Keratinocyte (primary cell): Measurements from ENCODE around the gene REV3L. TPM values are rescaled to one million over a fixed set of nuclear protein-coding genes. Genes with fewer than 3 reads are reported as not detected.

Experiments used
- DNase-seq: peaks from one replicate; pipeline ENCODE4 v3.0.0-alpha.2; 2011; ENCODE audit warnings: low read depth, missing footprints, low spot score
- FAIRE-seq: peaks from 2 replicates; lab custom pipeline; 2011; peaks lifted over from hg19 to GRCh38; lab: Jason Lieb, UNC
- H2AFZ ChIP-seq: 2 replicates; pipeline ENCODE4 v1.6.0; 2012; ENCODE audit warnings: low read length, control low read depth, inconsistent platforms; ENCODE audit not compliant: control insufficient read depth
- H3K27ac ChIP-seq: 2 replicates; pipeline ENCODE4 v1.5.1; 2011; ENCODE audit warnings: low read length; ENCODE audit not compliant: control insufficient read depth, insufficient read depth
- H3K27me3 ChIP-seq: 3 replicates; pipeline ENCODE4 v1.6.0; 2011; ENCODE audit warnings: low read length; ENCODE audit not compliant: control insufficient read depth, insufficient read depth; ENCODE audit errors: extremely low read depth
- H3K36me3 ChIP-seq, 2 experiments: 2 replicates in 1 of 2; 3 replicates in 1 of 2; pipeline ENCODE4 v1.5.1; 2011; ENCODE audit warnings: low read length in 2 of 2, mild to moderate bottlenecking in 1 of 2; ENCODE audit not compliant: control insufficient read depth in 2 of 2, insufficient read depth in 2 of 2; ENCODE audit errors: extremely low read depth in 1 of 2
- H3K4me1 ChIP-seq: 3 replicates; pipeline ENCODE4 v1.5.1; 2011; ENCODE audit warnings: low read length; ENCODE audit not compliant: control insufficient read depth, insufficient read depth; ENCODE audit errors: extremely low read depth
- H3K4me2 ChIP-seq: 3 replicates; pipeline ENCODE4 v1.6.0; 2011; ENCODE audit warnings: low read depth, low read length; ENCODE audit not compliant: control insufficient read depth, insufficient read depth; ENCODE audit errors: extremely low read depth
- H3K4me3 ChIP-seq, 3 experiments: fragments of 200-600 bp in 1 of 3; sonication (generic) in 1 of 3; 2 replicates in 2 of 3; 3 replicates in 1 of 3; pipeline ENCODE4 v1.5.1; 2011 to 2016; ENCODE audit warnings: low read length in 3 of 3, mild to moderate bottlenecking in 3 of 3, control low read depth in 2 of 3, inconsistent platforms in 1 of 3, low read depth in 1 of 3, mixed read lengths in 1 of 3, mixed run types in 1 of 3, moderate library complexity in 1 of 3; ENCODE audit not compliant: control insufficient read depth in 2 of 3, insufficient read depth in 2 of 3; ENCODE audit errors: extremely low read depth in 1 of 3
- H3K79me2 ChIP-seq: 2 replicates; pipeline ENCODE4 v1.6.0; 2012; ENCODE audit warnings: low read length; ENCODE audit not compliant: control insufficient read depth, insufficient read depth
- H3K9ac ChIP-seq: 3 replicates; pipeline ENCODE4 v1.6.0; 2011; ENCODE audit warnings: low read length; ENCODE audit not compliant: control insufficient read depth, insufficient read depth; ENCODE audit errors: extremely low read depth
- H3K9me1 ChIP-seq: 3 replicates; pipeline ENCODE4 v1.6.0; 2011; ENCODE audit warnings: low read length; ENCODE audit not compliant: control insufficient read depth, insufficient read depth; ENCODE audit errors: extremely low read depth
- H3K9me3 ChIP-seq: 2 replicates; pipeline ENCODE4 v1.5.1; 2012; ENCODE audit warnings: low read depth, low read length; ENCODE audit not compliant: control insufficient read depth
- H4K20me1 ChIP-seq: 3 replicates; pipeline ENCODE4 v1.6.0; 2011; ENCODE audit warnings: low read length; ENCODE audit not compliant: control insufficient read depth, insufficient read depth; ENCODE audit errors: extremely low read depth
- CTCF ChIP-seq, 3 experiments: IDR thresholded peaks in 1 of 3; conservative IDR thresholded peaks in 1 of 3; optimal IDR thresholded peaks in 1 of 3; 2 replicates in 2 of 3; 3 replicates in 1 of 3; pipeline versions ENCODE3 to v1.5.1; 2011; ENCODE audit warnings: low read length in 3 of 3, mild to moderate bottlenecking in 3 of 3, moderate library complexity in 2 of 3, control low read depth in 1 of 3, inconsistent platforms in 1 of 3; ENCODE audit not compliant: insufficient read depth in 2 of 3; ENCODE audit errors: extremely low read depth in 1 of 3
- EZH2 ChIP-seq: IDR thresholded peaks from one replicate; pipeline ENCODE4 v1.6.1; 2012; ENCODE audit warnings: inconsistent platforms, mild to moderate bottlenecking, low read length, moderate library complexity
- dilution Hi-C: fragments of 300-500 bp; cut with MboI; formaldehyde crosslinking; loops from one replicate; pipeline ENCODE4 v1.7.0; 2020; ENCODE audit warnings: low sequenced_read_pairs; ENCODE audit not compliant: extremely low pct_ligation_motif_present
- polyA plus RNA-seq, 5 experiments: library from polyadenylated mRNA; depleted of rRNA in 3 of 5; stranded (reverse) in 3 of 5; stranded (forward) in 1 of 5; unstranded in 1 of 5; fragments of >200 nt; gene quantifications; 1 replicate in 1 of 5; 2 replicates in 3 of 5; 3 replicates in 1 of 5; pipeline versions ENCODE4 v1.2.1 to v1.2.3, GENCODE V29; 2011 to 2012; ENCODE audit warnings: missing spikeins in 2 of 5, low read depth in 1 of 5, low replicate concordance in 1 of 5

The REV3L gene
- polyA plus RNA-seq, 1 donor (not counting 4 experiments of a cell fraction or from before 2014, with no cell fraction given): 9.5 TPM

- DNase-seq (no peak), FAIRE-seq (no peak)
- Histone ChIP-seq H3K27ac (no peak overlapping the region), H3K27me3 (no peaks in the 10 kb centered on the region), H4K20me1 (no peaks in the 10 kb centered on the region), H3K4me1 (no peaks in the 10 kb centered on the region), H3K36me3 (no peaks in the 10 kb centered on the region), H3K9me3 (no peaks in the 10 kb centered on the region), H3K9ac (no peak overlapping the region), H3K4me2 (no peak overlapping the region), H3K4me3 (no peak overlapping the region), H3K79me2 (no peaks in the 10 kb centered on the region), H3K9me1 (no peaks in the 10 kb centered on the region), H2AFZ (no peak overlapping the region)
- no peak for TF ChIP-seq EZH2
- no peak for TF ChIP-seq CTCF (optimal IDR thresholded peaks at IDR 0.05 in 1 of 3, IDR thresholded peaks at IDR 0.05 in 1 of 3, conservative IDR thresholded peaks at IDR 0.05 in 1 of 3; ENCODE audit: extremely low read depth in 1 of 3, insufficient read depth in 2 of 3, low read length in 3 of 3)
- dilution Hi-C loops: no loop called here
Measured at GRCh38 chr6:111502154-111502553, 19.1 kb upstream of the REV3L start.

GRCh38 chr6:111499269-111499793 lies 16.3 kb upstream of the REV3L start:
- Histone ChIP-seq H3K4me3 (no peak overlapping the region), H4K20me1 (no peaks in the 10 kb centered on the region), H3K36me3 (no peaks in the 10 kb centered on the region), H3K4me2 (no peak overlapping the region), H3K9me1 (no peaks in the 10 kb centered on the region), H3K79me2 (no peaks in the 10 kb centered on the region), H2AFZ (no peak overlapping the region), H3K9me3 (no peaks in the 10 kb centered on the region), H3K27me3 (no peaks in the 10 kb centered on the region), H3K4me1 (no peaks in the 10 kb centered on the region), H3K27ac (no peak overlapping the region), H3K9ac (no peak overlapping the region)
- TF ChIP-seq CTCF (optimal IDR thresholded peaks at IDR 0.05 in 1 of 3, IDR thresholded peaks at IDR 0.05 in 1 of 3, conservative IDR thresholded peaks at IDR 0.05 in 1 of 3; ENCODE audit: extremely low read depth in 1 of 3, insufficient read depth in 2 of 3, low read length in 3 of 3) (no peak), EZH2 (no peak)
- DNase-seq (no peak), FAIRE-seq (no peak)
- dilution Hi-C loops: no loop called here
